ENCODE measurements around the gene C1GALT1. TPM values are rescaled to one million over a fixed set of nuclear protein-coding genes. Genes with fewer than 3 reads are reported as not detected.

Gene C1GALT1
- total RNA-seq, 4 donors from 2014 or later, result 42.9 to 99.9 (median 54.6) TPM

- H3K36me3 ChIP-seq, result no peaks in the 10 kb centered on the region
- H3K9me3 ChIP-seq, result no peaks in the 10 kb centered on the region
- DNase-seq, result no peak
- H3K27me3 ChIP-seq, result no peaks in the 10 kb centered on the region
- H3K27ac ChIP-seq, result no peak overlapping the region
- H3K4me1 ChIP-seq, result peaks cover 0 to 4% of the 10 kb centered on the region in 2 donors
- 95% methylated on average over 2 of the region's 2 CpGs for WGBS, 2 donors
- TF ChIP-seq CTCF (IDR thresholded peaks at IDR 0.05) (no peak), POLR2A (IDR thresholded peaks at IDR 0.05) (no peak)
- H3K4me3 ChIP-seq (replicated peaks in 1 of 3), result no peak overlapping the region
- intact Hi-C loops (cut with DNase I), result no loop called here
Observed at GRCh38 chr7:7178081-7178480, 4.3 kb upstream of the C1GALT1 start.

GRCh38 chr7:7178906-7179305, 3.4 kb upstream of the C1GALT1 start:
- WGBS, 2 donors, result 82 to 94% methylated on average over 1 of the region's 1 CpG
- H3K36me3 ChIP-seq, result no peaks in the 10 kb centered on the region

GRCh38 chr7:7180725-7181449, 1.5 kb upstream of the C1GALT1 start:
- Histone ChIP-seq H3K27me3 (no peaks in the 10 kb centered on the region), H3K4me3 (replicated peaks in 1 of 3) (no peak overlapping the region), H3K9me3 (no peaks in the 10 kb centered on the region), H3K27ac (no peak overlapping the region), H3K4me1 (peaks cover 4 to 15% of the 10 kb centered on the region in 2 donors), H3K36me3 (no peaks in the 10 kb centered on the region)
- intact Hi-C loops (cut with DNase I), result loop anchor here (5.0 kb wide), 1 partner anchor 79 kb away; no protein-coding TSS in a partner anchor
- DNase-seq, result no peak
- TF ChIP-seq CTCF (IDR thresholded peaks at IDR 0.05) (no peak), POLR2A (IDR thresholded peaks at IDR 0.05) (no peak)
- WGBS, 2 donors, result 93 to 96% methylated on average over 8 of the region's 8 CpGs

More at GRCh38 chr7:7178906-7179305, 3.4 kb upstream of the C1GALT1 start:
- DNase-seq, result no peak
- peaks cover 4 to 5% of the 10 kb centered on the region in 2 donors for H3K4me1 ChIP-seq
- H3K9me3 ChIP-seq, result no peaks in the 10 kb centered on the region
- intact Hi-C loops (cut with DNase I), result no loop called here
- no peak overlapping the region for H3K27ac ChIP-seq
- TF ChIP-seq CTCF (IDR thresholded peaks at IDR 0.05) (no peak), POLR2A (IDR thresholded peaks at IDR 0.05) (no peak)
- no peak overlapping the region for H3K4me3 ChIP-seq (replicated peaks in 1 of 3)
- no peaks in the 10 kb centered on the region for H3K27me3 ChIP-seq

GRCh38 chr7:7181519-7182155, 707 bp upstream of the C1GALT1 start:
- TF ChIP-seq CTCF (IDR thresholded peaks at IDR 0.05), result no peak
- TF ChIP-seq POLR2A (IDR thresholded peaks at IDR 0.05), result no peak
- H3K36me3 ChIP-seq, result no peaks in the 10 kb centered on the region
- H3K27ac ChIP-seq, result peak overlapping the region; percentile 65 to 96 (median 72)
- intact Hi-C loops (cut with DNase I), result loop anchor here (5.0 kb wide), 1 partner anchor 79 kb away; no protein-coding TSS in a partner anchor
- H3K4me3 ChIP-seq (replicated peaks in 1 of 3), result peak overlapping the region in 2 of 3 donors; percentile 20 to 68
- H3K27me3 ChIP-seq, result no peaks in the 10 kb centered on the region
- H3K4me1 ChIP-seq, result peaks cover 4 to 15% of the 10 kb centered on the region in 2 donors
- H3K9me3 ChIP-seq, result no peaks in the 10 kb centered on the region
- peak; percentile 32 for DNase-seq
- WGBS, 2 donors, result 1 to 5% methylated on average over 12 of the region's 12 CpGs

All from thyroid gland (tissue), 4 donors.